Fibroblast of skin of left quadriceps (primary cell): ENCODE data around the gene CHD5.

Experiments
- DNase-seq, 2 experiments: peaks; one replicate each; pipeline ENCODE4 v3.0.0-alpha.2; 2013; ENCODE audit warnings: low read depth in 2 of 2

CHD5 gene

DNA sequence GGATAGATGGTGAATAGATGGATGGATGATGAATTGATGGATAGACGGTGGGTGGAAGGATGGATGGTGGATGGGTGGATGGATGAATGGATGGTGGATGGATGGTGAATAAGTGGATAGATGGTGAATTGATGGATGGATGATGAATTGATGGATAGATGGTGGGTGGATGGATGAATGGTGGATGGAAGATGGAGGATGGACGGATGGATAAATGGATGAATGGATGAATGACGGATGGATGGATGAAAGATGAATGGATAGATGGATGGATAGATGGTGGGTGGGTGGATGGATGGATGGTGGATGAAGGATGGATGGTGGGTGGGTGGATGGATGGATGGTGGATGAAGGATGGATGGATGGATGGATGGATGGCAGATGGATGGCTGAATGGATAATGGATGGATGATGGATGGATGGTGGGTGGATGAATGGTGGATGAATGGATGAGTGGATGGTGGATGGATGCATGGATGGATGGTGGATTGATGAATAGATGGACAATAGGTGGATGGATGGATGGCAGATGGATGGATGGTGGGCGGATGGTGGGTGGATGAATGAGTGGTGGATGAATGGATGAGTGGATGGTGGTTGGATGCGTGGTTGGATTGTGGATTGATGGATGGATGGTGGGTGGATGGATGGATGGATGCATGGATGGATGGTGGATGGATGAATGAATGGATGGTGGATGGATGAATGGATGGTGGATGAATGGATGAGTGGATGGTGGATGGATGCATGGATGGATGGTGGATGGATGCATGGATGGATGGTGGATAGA is 5.3 kb downstream of the CHD5 start:
- DNase-seq: no peak

DNA sequence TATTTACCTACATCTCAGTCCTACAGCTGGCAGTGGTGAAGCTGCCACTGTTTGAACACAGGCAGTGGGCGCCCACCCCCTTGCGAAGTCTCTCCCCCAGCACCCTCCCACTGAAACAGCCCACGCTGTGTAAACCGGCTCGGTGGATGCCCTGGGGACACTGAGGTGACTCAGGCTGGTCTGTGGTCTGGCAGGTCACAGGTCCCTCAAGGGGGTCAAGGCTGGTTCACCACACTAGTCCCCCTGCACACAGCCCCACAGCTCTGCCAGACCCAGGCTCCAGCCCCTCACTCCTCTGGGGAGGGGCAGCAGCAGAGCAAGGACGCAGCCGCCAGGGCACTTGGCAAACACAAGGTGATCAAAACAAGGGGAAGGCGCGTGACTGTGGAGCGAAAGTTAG is 7.6 kb downstream of the CHD5 start:
- no peak for DNase-seq

DNA sequence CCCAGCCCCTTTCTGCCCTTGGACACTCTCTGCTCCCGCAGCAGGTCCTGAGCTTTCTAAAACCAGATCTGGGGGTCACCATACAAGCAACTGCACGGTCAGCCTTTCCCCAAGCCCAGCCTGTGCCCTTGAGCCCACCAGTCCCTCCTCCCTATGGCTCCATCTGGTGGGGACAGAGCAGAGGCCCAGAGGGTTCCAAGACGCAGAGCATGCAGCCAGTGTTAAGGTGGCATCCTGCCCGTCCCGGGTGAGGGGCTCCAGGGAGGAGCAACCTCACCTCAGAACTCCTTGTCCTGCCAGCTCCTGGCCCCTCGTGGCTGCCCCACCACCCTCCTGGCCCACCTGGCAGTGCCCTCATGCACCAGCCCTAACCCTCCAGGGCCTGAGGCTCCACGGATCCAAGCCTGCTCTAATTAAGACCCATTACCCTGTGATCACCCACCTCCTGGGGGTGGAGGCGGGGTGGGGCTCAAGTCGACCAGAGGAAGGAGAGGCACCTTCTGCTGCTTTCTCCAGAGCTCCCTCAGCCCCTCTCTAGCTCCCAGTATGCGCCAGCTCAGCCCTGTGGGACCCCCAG is 8.5 kb downstream of the CHD5 start:
- DNase-seq: no peak

- no peak for DNase-seq
Measured at GRCh38 chr1:6170742-6171201, 9.3 kb downstream of the CHD5 start.

- DNase-seq: no peak
Measured at GRCh38 chr1:6170116-6170741, 9.9 kb downstream of the CHD5 start.

GRCh38 chr1:6168947-6169586 is 11.1 kb downstream of the CHD5 start:
- no peak for DNase-seq

DNA sequence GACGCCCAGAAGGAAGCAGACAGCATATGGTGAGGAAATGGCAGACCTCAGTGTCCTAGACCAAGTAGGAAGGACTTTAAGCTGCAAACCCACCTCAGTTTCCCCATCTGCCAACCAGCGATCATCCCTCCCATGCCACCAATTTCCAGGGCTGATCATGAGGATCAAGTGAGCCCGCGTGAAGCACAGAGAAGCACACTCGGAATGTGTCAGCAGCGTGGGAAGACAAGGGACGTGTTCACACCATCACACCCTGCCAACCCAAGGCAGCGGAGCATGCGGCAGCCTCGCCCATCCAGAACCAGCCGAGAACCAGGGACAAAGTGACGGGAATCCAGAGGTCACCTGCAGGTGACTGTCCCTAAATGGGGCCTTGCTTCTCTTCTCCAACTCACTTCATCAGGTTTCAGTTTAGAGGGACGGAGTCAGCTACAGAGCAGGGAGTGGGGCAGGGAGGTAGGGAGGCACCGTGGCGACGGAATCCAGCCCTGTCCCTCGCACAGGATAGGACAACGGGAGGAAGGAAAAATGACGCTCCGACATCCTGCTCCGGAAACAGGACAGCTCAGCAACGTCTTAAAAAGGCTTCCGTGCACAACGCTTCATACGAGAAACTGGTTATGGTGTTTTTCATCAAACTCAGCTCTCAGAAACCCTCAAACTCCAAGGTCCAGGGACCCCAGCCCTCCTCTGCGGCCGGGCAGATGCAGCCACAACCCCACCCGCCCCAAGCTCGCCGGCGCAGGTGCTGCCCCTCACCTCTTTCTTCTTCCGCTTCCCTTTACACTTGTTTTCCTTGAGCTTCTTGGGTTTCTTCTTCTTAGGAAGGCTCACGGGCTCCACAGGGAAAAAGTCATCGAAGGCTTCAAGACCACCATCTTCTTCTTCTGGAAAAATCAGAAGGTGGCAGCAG is 12.5 kb downstream of the CHD5 start:
- DNase-seq: no peak

DNA sequence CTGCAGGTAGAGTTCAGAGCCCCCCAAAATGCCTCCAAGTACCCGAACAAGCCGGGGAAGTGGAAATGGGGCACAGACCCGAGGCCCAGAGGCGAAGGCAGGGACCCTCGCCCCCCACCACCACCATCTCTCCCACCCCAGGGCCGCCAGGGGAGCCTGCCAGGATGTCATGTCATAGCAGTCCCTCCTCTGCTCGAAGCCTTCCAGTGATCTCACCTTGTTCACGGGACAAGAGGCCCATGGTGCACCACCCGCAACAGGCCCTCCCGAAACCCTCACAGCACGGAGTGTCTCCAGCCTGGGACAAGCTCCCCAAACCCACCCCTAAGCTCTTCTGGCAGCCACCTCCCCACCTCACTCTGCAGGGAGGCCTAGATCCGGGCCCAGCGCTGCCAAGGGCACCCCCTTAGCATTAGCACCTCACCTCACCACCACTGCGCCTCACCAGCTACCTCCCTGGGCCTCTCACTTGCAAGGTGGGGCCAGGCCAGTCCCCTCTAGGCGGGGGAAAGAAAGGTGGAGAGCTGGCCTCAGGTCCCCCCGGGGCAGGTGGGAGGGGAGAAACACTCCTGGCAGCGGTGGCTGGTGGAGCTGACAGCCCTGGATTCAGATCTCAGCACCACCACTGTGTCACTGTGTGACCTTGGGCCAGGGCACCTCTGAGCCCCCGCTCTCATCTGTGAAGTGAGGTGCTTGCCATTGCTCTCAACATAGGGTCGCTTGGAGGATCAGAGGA is 13.3 kb downstream of the CHD5 start:
- no peak for DNase-seq

- DNase-seq: no peak
Measured at GRCh38 chr1:6166221-6166620, 13.9 kb downstream of the CHD5 start.

DNA sequence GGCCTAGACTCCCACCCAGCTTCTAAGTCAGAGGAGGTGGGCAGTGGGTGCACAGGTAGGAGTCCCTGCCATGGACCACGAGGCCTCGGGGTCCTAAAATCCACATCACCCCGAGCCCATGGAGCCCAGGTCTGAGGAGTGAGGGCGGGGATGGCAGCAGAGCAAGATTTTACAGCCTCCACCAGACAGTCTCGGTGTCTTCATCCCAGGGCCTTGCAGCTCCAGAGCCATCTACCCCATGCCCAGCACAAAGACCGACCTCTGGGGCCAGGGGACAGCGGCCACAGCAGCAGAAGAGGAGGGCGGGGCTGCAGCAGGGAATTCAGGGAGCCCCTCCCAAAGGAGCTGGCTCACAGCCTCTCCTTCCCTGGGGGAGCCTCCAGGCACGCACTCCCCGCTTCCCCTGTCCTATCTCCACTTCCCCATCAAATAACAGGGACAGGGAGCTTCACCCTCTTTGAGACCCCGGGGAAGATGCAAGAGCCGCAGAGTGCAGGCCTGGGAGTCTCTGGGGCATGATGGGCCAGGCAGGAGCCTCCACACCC is 14.6 kb downstream of the CHD5 start:
- no peak for DNase-seq

DNA sequence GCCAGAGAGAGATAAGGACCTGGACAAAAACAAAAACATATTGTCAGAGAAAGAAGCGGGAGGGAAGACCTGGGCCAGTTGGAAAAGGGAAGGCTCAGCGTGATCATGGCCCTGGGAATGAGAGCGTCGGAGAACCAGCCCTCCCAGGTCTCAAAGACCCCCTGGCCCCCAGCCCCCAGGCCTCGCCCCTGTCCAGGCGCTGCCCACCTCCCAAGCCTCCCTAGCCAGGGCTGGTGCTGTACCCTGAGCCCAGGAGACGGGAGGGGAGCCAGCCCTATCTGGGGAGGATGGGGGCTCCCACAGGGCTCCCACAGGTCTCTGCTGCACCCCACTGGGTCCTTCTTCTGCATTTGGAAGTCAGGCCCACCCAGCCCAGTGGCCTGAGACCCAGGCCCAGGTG is 15.1 kb downstream of the CHD5 start:
- DNase-seq: no peak

- no peak for DNase-seq
Measured at GRCh38 chr1:6163973-6164617, 16.0 kb downstream of the CHD5 start.

DNA sequence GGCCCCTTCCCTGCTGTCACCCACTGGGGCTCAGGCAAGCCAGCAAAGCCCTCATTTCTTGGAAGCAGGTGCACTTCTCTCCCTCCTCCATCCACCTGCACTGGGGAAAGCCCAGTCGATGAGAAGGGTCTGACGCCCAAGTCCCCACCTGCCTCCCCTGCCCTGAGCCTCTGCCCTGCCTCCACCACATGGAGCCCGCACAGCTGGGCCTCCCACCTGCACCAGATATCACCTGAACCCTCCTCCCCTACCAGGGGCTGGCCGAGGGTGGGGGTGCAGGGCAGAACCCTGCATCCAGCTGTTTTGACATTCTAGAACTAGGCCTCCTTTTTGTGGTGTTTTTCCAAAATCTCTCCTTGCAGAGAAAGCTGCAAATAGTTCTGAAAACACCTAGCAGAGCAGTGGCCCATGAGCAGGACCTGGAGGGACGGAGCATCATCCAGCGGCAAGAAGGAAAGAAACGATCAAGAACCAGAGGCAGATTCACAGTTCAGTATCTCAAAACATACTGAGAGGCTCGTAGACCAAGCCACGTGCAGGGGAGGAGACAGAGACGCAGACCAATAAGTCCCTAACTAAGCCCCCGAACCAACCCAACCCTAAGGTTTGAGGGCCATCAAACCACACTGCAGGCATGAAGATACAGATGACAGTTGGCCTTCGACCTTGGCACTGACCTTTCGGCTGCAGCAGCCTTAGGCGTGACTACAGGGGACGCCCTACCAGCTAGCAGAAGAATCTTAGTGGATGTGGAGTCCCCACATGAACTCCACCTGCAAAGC is 16.7 kb downstream of the CHD5 start:
- DNase-seq: no peak

DNA sequence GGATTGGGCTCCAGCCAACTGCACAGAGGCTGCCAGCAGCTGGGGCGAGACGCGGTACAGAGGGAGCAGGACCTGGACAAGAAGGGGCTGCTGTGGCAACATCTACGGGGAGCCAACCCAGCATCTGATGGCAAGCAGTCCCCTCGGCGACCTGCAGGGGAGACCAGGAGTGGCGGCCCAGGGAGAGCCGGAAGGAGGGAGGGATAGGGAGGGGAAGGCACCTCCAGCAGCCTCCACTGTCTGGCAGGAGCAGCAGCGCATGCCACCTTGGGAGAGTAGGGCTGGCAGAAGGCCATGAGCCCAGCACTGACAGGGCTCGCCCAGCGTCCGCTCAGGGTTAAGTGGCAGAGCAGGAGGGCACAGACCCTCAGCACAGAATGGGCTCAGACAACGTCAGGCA is 17.3 kb downstream of the CHD5 start:
- no peak for DNase-seq

- DNase-seq: no peak
Measured at GRCh38 chr1:6162341-6162740, 17.8 kb downstream of the CHD5 start.

DNA sequence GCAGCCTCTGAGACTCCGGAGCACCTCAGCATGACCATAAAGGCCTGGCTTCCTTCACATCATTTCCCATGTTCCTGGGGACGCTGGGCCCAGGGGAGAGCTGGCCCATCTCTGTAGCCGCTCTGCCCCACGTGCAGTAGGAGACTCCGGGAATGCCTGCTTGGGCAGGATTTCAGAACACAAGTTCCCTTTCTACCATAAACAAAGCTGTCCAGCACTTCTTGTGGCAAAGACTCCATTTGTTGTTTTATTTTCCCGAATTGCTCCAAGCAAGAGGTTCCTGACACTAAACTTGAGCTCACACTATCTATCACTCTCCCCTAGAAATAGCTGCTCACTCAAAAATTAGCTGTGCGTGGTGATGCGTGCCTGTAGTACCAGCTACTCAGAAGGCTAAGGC is 21.9 kb downstream of the CHD5 start:
- DNase-seq: no peak

- DNase-seq: no peak
Measured at GRCh38 chr1:6157528-6158174, 22.5 kb downstream of the CHD5 start.

- DNase-seq: no peak
Measured at GRCh38 chr1:6157132-6157527, 23.0 kb downstream of the CHD5 start.
